Left renal cortex interstitium (tissue), 4 donors: ENCODE data around the gene NPW. TPM values are rescaled to one million over a fixed set of nuclear protein-coding genes. Genes with fewer than 3 reads are reported as not detected.
"Not testable (repeated sequence)": the region's sequence is repeated elsewhere in the genome, so short reads cannot be mapped to it uniquely, and the experiment has no call there.

Experiments
- DNase-seq, 4 donors: peaks; one replicate each; pipeline ENCODE4 v3.0.0-alpha.2; 2013; ENCODE audit warnings: low read depth in 4 of 4, low spot score in 2 of 4, missing footprints in 1 of 4
- polyA plus RNA-seq, 4 donors: library from polyadenylated mRNA; unstranded; fragments of 120-200 nt; gene quantifications; one replicate each; pipeline ENCODE4 v1.2.1, GENCODE V29; 2013; ENCODE audit not compliant: insufficient read length in 4 of 4

NPW gene
- polyA plus RNA-seq, 4 donors, result 3.0 to 16.3 (median 9.7) TPM

- DNase-seq, result not testable (repeated sequence)
Measured at GRCh38 chr16:2033909-2034695, 14.5 kb downstream of the NPW start.

GRCh38 chr16:2034696-2035430, 15.3 kb downstream of the NPW start:
- no peak for DNase-seq

GRCh38 chr16:2035431-2036199, 16.0 kb downstream of the NPW start:
- no peak for DNase-seq

- DNase-seq, result no peak
Measured at GRCh38 chr16:2036200-2036966, 16.8 kb downstream of the NPW start.

GRCh38 chr16:2037115-2037514, 17.5 kb downstream of the NPW start:
- DNase-seq, result no peak

GRCh38 chr16:2037647-2038381, 18.2 kb downstream of the NPW start:
- no peak for DNase-seq

GRCh38 chr16:2038382-2039231, 19.0 kb downstream of the NPW start:
- DNase-seq, result no peak

- DNase-seq, result no peak
Measured at GRCh38 chr16:2039274-2040031, 19.9 kb downstream of the NPW start.

GRCh38 chr16:2040041-2040786, 20.6 kb downstream of the NPW start:
- no peak for DNase-seq

- no peak for DNase-seq
Measured at GRCh38 chr16:2040787-2041522, 21.4 kb downstream of the NPW start.

- DNase-seq, result no peak
Measured at GRCh38 chr16:2042171-2042985, 22.8 kb downstream of the NPW start.

GRCh38 chr16:2042986-2043666, 23.5 kb downstream of the NPW start:
- no peak for DNase-seq

- DNase-seq, result no peak
Measured at GRCh38 chr16:2043667-2044451, 24.3 kb downstream of the NPW start.

GRCh38 chr16:2044541-2044940, 25.0 kb downstream of the NPW start:
- no peak for DNase-seq
